Activated T-cell treated with anti-CD3 and anti-CD28 coated beads, Interleukin-2, amount 50 U/mL, for 1 hour (primary cell): ENCODE measurements around the gene CORO7.

ENCODE experiments used
- DNase-seq: peaks from one replicate; pipeline ENCODE4 v3.0.0-alpha.2; 2020

CORO7 gene

DNA sequence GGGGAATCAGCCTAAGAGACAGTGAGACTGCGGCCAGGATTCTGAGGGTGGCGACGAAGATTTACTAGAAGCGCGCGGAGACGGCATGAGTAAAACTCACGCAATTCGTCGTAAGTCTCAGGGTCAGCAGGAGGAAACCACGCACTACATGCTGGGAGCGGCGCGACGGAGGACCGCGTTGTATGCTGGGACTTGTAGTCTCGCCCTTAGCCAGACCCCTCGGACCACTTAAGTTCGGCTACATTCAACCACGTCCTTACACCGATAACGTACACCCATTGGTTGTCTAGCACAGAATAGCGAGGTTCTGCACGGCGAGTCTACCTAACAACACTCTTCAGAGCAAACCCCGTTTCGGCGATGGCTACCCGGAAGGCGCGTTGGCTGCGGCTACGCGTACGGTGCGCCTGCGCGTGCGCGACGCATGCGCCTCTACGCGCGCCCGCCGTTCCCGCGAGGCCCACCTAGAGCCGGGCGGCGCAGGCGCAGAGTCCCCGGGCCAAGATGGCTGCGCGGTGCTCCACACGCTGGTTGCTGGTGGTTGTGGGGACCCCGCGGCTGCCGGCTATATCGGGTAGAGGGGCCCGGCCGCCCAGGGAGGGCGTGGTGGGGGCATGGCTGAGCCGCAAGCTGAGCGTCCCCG, 9.1 kb upstream of the CORO7 start, which contains the start of gene DNAJA3:
Gene DNAJA3, plus strand, starts transcription at position 491 of the 643 bp plus-strand sequence. Its CDS starts 14 bp downstream, at position 505.
- peak; percentile 93 for DNase-seq

DNA sequence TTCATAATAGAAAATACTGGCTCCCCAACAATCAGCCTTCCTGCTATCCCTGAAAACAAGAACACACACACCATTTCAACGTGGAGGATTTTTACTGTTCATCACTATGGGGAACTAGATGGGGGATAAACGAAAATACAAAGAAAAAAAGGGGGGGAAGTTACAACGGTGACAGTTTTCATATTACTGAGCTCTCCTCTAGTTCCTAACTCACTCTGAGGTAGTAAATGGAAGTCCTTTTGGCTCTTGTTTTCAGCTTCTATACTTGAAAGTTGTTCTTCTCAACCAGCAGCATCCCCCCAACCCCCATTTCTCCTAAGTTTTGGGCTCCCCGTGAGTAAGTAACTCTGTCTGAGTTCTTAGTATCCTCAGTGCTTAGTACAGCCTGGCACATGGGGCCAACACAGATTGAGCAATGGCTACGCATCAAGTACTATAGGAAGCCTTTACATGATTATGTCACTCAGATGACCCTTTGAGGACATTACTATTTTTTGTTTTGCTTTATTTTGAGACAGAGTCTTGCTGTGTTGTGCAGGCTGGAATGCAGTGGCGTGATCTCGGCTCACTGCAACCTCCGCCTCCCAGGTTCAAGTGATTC, 4.2 kb upstream of the CORO7 start:
- DNase-seq: no peak

DNA sequence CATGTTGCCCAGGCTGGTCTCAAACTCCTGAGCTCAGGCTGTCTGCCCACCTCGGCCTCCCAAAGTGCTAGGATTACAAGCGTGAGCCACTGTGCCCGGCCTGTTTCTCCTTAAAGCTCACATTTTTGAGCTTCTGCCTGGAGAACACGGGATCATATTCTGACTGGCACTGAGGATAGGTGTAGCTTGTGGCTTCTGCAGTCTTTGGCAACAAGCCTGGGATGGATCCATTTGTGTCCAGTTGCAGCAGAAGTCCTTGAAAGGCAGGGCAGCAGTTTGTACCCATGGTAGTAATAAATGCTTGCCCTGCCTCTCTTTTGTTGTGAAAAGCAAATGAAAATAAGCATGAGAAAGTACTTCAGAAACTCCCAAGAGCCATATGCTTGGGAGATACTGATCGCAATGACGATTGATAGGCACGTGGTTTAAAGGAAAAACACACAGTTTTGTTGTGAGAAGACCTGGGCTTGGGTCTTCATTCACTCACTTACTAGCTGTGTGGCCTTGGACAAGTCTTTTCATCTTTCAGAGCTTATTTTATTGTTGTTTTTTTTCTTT, 3.1 kb upstream of the CORO7 start:
- no peak for DNase-seq

DNA sequence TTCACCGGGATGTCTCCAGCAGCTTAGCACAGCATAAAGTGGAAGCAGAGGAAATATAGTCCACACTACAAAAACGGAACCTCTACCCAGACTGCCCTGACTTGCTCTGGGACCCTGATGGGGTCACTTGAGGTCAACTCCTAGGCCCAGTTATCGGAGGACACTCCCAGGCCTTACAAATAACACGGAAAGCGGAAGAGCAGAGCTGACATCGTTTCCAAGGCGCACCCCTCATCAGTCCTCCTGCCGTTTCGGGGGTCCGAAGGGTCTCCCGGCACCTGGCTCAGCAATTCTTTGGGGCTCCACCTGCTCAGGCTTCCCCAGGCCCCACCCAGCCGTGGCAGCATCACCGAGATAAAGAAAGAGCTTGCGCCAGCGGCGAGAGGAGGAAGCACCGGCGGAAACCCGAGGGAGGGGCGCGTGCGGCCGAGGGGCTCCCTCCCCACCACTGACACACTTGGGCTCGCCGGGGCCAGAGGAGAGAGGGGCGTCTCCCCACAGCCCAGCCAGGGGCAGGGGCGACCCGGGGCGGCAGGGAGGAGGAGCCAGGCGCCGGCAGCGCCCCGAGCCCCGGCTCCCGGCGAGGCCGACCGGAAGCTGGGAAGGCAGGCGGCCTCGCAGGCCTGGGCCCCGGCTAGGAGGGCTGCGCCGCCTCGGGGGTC, 727 bp downstream of the CORO7 start:
- peak; percentile 65 for DNase-seq

DNA sequence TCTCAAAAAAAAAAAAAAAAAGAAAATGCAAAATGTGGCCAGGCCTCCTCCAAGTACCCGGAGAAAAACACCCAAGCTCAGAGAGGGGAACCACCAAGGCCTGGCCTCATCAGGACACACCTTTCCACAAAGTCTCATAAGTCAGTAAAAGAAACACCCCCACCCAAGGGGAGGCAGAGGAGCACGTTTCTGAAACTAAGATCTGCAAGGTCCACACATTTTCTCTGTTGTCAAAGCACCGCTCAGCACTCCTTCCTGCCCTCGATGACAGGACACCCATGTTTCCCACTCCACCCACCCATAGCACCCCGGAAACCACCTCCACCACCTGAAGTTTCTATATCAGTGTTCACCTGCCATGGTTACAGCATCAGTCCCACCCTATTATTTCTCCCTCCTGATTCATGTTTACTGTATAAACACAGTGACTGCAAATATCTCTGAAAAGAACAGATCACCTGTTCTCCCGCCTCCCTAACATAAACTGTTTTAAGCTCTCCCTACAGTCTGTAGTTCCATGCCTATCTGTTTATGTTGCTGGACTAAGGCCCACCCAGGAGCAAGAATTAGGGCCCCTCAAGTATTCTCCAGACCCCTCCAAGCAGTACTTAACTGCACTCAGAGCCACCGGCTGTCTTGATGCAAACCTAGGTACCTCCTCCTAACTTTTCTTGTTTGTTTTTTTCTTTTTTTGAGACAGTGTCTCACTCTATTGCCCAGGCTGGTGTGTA, 2.0 kb downstream of the CORO7 start:
- DNase-seq: peak; percentile 69

DNA sequence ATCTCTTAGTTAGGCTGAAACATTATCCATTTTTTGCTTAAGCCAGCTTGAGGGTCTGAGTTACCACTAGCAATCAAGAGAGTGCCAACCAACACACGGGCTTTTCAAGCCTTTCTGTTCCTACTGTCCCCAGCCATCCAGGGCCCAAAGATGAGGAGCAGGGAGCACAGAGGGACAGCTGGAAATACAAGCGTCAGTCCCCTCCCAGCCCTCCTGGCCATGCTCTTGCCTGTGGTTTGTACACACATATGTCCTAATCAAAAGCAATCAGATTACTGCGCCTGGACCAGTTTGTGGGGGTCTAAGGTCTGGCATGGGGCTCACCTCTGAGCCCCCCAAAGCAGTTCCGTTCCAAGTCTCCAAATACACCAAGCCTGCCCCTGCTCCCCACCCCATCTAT, 3.5 kb downstream of the CORO7 start:
- no peak for DNase-seq

DNA sequence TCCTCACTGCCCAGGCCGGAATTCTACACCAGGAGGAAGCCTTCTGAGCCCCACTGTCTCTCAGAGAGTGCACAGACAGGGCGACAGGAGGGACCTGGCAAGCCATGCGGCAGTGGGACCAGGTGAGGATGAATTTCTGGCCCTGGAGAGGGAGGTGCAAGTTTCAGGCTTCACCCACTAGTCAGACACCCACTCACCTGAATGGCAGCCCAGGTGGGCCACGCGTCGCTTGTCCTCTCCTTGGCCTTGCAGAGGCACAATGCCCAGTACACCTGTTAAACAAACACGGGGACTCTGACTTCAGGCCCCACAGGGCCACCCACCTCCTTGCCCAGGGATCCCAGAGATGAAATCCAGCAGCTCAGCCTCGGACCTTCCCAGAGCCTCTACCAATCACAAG, 4.2 kb downstream of the CORO7 start:
- DNase-seq: no peak

DNA sequence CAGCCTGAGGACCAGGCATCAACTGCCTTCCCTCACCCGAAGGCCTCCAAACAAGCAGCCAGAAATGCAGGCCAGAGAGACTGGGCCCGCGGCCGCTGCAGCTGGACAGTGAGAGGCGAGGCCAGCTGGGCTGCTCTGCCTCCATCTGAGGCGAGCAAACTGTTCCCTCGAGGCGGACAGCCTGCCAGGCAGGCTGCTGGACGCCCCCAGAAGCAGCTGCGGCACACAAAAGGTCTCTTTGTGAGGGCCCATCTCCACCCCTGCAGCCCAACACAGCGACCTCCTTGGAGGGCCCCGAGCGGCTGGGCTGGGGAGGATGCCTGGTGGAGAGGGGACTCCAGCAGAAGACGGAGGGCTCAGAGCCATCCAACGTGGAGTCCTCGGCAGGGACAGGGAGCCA, 4.7 kb downstream of the CORO7 start:
- DNase-seq: no peak

DNA sequence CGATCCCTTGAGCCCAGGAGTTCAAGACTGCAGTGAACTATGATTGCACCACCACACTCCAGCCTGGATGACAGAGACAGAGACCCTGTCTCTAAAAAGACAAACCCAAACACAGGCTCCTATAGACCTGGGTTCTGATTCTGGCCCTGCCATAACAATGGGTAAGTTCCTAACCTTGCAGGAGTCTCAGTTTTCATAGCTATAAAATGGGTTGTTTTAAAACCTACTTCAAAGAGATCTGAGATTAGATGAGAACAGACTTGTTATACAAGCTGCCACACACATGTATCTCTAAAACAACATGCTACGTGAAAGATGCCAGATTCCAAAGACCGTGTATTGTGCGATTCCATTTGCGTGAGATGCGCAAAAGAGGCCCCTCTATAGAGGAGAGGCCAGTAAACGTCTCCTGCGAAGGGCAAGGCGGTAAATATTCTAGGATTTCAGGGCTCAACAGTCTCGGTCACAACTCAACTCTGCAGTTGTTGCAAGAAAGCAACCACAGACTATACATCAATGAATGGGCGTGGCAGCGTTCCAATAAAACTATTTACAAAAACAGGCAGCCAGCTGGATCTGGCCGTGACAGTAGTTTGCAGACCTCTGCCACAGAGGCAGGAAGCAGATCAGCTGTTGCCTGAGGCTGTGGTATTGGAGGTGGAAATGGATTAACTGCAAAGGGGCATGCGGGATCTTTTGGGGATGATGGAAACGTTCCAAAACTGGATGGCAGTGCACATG, 5.9 kb downstream of the CORO7 start:
- DNase-seq: no peak

DNA sequence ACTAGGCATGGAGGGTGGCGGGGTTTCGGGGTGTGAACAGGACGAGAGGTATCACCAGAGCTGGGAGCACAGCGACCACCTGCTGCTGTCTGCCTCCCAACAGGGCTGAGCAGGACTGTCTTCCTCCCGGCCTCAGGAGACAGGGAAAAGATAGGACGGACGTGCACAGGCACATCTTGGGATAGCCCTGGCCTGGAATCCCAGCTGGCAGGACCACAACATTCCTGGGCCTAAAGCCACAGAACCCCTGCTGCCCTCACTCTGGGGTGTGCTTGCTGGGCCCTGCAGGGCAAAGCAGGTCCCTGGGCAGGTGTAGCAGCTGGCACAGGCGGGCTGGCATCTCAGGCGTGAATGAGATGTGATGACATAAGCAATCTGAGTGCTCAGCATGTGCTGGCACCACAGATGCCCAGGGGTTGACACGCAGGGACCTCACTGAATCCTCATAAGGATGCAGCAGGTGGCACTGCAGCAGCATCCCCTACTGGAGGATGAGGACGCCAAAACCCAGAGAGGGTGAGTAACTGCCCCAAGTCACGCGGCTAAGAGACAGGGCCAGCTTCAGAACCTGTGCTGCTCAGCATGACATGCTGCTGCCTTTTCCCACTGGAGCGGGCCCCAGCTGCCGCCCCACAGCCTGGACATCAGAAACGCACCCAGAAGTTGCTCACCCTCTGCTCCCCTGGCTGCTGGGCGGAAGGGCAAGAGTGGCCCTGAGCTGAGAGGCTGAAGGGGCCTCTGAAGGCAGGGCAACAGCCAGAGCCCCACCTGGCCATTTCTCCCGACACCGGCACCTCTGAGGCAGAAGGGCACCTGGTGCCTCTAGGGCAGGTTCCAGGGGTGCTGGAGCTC, 7.1 kb downstream of the CORO7 start:
- no peak for DNase-seq

DNA sequence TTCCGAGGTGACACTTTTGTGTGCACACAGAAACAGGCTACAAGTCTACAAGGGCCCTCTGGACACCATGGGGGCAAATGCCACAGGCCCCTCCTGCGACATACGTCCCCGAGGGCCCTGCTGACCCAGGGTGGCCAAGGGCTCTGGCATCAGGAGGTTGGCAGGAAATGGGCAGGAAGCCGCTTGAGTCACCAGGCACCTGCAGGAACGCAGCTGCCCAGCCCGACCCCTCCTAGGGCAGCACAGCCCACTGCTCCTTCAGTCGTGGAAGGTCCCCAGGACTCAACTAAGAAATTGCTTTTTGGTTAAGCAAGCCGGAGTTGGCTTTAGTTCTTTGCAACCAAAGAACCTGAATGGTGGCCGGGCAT, 8.1 kb downstream of the CORO7 start:
- DNase-seq: no peak

DNA sequence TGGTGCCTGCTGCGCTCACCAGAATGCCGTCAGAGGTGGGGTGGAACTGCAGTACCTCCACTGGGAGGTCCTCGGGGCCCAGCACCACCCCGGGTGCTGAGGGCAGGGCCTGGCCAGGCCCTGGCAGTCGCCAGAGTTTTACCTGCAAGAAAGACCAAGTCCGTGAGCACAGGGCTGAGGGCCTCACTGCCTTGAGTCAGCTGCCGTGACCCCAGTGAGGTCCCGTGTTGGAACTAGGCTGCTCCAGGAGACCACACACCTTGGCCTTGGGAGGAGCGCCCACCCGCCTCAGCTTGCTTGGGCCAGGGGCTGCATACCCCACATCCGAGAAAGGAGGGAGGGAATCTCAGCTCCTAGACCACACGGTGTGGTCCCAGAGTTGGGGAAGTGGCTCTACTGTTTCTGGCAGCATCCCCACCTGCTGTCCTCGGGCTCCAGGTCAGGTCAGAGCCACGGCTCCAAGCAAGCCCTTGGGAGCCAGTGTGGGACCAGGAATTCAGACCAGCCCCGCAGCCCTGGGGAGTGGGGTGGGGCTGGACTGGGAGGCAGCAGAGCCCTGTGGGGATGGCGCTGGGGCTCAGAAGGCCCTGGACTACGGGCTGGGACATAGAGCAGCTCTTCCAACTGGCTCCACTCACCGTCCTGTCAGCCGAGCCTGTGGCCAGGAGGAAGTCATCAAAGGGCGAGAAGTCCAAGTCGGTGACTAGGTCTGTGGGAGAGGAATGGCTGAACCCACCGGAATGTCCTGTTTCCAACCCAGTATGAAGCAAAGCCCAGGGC, 8.7 kb downstream of the CORO7 start:
- no peak for DNase-seq

DNA sequence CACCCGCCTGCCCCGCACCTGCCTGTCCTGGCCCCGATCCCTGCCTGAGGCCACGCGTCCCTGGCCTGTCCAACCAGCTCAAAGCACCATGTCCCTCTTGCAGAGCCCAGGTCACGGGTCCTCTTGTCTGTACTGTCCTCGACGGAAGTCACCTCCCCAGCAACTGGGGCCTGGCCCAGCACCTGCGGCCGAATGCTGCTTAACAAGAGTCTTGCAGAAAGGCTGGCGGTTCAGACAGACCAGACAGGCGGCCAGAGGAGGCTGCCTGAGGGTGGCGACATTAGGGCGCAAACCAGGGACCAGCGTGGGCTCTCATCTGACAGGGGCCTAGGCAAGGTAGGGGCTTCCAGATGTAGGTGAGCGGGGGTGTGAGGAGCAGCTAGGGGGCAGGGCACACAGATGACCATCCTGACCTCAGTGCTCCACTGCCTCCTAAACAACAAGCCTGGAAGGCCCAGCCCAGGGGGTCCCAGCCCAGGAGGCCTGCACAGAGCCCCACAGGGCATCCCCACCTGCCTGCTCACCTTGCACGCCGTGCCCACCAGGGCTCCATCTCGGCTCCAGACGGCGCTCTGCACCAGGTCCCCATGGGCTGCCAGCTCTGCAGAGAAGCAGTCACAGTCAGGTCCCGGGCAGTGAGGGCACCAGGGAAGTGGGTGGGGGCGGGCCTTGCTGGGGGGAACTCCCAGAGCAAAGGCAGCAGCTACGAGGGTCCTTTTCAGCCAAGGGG, 11.3 kb downstream of the CORO7 start:
- no peak for DNase-seq

DNA sequence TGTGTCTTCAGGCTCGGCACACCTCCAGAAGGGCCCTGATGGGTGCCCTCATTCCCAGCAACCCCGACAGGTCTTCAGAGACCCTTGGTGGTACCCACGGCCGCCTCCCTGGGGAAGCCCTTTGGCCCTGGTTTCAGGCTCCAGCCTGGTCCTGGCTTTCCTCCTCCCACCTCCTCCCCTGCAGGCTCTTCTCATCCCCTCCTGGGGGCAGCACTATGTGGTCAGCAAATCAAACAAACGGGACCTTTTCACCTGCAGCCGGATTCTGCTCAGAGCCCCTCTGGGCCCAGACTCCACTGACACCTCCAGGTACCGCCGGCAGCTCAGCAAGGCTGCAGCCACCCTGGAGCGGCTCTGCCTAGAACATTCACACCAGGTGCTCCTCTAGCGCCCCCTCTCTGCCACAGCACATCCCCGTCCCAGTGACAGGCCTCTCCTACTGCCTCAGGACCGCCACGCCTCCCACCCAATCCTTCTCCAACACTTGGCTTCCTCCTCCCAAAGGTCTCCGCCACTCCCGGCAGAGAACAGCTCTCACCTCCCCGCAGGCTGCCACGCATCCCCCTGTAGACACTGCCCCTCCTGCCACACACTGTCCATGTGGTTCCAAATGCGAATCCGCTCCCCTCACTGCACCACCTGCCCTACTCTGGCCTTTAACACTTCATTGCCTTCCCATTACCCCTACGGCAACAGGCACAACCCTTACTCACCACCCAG, 12.0 kb downstream of the CORO7 start:
- no peak for DNase-seq

DNA sequence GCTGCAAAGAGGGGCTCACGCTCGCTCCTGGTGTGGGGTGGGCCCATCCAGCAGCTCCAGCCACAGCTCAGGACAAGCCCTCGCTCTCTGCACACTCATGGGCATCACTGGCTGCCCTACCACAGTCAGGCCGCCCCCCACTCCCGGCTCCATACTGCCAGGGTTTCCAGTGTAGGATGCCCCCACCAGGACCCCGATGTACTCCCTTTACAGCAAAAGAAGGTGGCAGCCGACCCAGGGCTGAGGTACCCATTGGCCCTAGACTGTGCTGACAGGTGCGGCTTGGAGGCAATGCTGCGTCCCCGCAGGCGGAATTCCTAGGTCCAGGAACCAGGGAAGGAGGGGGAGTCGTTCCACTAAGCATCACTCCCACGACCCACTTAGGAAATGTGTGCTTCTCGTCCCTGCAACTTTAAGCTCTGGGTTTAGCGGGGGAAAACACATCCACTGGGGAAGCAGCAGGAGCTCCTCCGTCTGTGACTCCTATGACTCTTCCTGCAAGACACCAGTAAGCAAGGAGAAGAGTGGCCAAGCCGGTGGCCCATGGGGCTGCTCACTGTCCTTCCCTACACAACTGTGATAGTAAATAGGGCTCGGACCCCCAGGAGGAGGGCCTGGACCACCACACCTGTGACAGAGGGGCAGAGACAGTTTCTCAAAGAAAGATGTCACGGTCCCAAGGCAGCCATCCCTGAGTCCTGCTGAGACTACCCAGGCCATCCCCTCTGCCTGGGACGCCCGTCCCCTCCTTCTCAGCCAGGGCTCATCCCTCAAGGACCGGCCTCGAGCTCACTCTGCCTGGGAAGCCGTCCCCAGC, 13.1 kb downstream of the CORO7 start:
- no peak for DNase-seq

DNA sequence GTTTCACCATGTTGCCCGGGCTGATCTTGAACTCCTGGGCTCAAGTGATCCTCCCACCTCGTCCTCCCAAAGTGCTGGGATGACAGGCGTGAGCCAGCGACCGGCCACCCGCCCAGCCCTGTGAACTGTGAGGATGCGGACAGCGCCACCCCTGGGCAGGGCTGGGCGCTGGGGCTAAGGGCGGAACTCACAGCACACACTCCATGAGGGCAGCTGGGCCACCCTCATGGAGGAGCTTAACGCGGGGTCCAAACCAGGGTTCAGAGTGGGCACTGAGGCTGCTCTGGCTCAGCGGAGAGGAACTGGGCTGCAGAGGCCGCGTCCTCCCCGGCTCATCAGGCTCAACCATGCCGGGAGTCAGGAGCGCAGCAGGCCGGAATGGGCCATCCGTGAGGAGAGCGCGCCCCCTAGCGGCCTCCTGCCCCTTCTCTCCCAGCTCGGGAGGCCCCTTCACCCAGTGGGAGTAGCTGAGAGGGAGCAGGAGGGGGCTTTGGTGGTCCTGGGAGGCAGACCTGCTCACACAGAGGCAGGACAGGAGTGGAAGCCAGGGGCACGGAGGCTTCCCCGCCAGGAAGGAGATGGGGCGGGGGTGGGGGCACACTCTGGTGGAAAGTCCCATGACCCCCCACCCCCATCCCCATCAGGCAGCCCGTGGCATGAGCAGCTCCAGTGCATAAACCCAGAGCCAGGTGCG, 13.8 kb downstream of the CORO7 start:
- DNase-seq: peak; percentile 72

DNA sequence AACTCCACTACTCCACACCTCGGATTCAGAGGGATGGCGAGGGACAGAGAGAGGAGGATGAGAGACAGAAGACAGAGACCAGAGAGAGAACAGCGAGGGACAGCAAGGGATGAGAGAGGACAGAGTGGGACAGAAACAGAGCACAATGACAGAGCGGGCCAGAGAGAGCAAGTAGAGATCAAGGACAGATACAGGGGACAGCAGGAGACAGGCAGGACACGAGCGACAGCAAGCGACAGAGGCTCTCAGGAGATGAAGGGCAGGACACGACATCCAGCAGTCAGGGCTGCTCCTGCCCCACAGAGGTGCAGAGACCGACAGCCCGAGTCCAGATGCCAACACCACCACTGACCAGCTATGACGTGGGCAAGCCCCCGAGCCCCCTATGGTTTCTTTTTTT, 14.9 kb downstream of the CORO7 start:
- DNase-seq: no peak

DNA sequence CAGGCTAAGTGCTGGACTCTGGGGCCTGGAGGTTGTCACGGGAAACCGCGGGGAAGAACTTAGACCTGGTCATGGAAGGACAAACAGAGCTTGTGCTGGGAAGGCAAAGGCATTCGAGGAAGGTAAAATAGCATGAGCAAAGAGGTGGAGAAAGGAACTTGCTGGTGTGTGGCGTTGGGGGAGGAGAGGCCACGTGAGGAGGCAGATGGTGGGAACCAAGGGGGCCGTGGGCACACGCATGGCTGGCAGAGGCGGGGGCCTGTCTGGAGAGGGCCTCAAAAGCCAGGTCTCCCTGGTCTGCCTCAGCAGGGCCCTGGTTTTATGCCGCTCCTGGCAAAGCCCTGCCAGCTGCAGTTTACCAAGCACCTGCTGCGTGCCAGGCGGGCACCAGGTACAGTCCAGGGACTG, 15.3 kb downstream of the CORO7 start:
- DNase-seq: no peak
